GM12873 (cell line): ENCODE results near the gene SLC39A11.

ENCODE experiments used
- CTCF ChIP-seq: IDR thresholded peaks from 2 replicates; pipeline ENCODE4 v1.5.1; 2012; ENCODE audit warnings: low read depth, mild to moderate bottlenecking, moderate library complexity, low read length, control low read depth; ENCODE audit not compliant: insufficient read depth; ENCODE audit errors: missing control alignments

Gene SLC39A11

GRCh38 chr17:72955391-72956140, 136.9 kb downstream of the SLC39A11 start:
- TF ChIP-seq CTCF: no peak

DNA sequence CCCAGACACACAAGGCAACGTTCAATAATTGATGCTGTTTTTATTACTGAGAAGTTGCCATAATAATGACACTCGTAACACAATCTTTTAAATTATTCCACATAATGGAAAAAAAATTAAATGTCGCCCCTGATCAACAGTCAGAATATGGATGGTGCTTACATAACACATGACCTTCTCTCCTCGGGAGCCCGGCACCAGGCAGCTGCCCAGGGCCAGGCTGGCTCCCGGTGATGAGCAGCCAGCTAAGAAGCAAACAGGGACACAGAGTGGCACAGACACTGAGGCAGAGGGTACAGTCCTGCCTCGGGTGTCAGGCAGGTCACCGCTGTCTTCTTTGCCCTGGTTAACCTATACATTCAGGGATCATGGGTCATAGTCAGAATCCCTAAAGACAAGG, 137.9 kb downstream of the SLC39A11 start:
- no peak for TF ChIP-seq CTCF

- no peak for TF ChIP-seq CTCF
Observed at GRCh38 chr17:72953621-72954020, 138.9 kb downstream of the SLC39A11 start.

GRCh38 chr17:72952641-72953315, 139.7 kb downstream of the SLC39A11 start:
- TF ChIP-seq CTCF: no peak

GRCh38 chr17:72952220-72952619, 140.3 kb downstream of the SLC39A11 start:
- no peak for TF ChIP-seq CTCF

DNA sequence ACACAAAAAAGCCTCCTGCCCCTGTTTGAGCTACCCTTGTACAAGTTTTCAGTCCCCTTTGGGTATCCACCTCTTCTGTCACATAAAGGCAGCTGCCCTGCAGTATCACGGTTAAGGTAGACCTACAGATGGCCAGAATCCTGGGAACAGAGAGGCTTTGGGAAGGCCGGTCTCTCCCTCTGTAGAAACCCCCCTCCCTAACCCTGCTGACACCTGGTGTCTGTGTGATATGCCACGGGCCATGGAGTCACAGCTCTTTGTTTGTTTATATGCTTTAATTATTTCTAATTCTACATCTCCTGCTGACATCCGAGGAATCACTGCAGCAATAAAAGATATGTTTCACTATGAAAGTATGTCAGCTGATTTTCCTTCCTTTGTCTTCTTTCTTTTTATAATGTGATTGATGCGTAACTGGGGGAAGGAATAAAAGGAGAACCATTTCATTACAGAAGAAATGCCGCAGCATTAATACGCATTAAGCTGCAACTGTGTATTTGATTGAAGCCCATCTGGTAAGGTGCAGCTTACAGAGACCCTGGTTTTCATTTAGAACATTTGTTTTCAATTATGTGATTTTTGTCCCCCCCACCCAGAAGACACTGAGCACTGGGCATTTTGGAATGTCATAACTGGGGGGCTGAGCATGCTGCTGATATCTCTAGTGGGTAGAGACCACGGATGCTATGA, 142.1 kb downstream of the SLC39A11 start:
- no peak for TF ChIP-seq CTCF

DNA sequence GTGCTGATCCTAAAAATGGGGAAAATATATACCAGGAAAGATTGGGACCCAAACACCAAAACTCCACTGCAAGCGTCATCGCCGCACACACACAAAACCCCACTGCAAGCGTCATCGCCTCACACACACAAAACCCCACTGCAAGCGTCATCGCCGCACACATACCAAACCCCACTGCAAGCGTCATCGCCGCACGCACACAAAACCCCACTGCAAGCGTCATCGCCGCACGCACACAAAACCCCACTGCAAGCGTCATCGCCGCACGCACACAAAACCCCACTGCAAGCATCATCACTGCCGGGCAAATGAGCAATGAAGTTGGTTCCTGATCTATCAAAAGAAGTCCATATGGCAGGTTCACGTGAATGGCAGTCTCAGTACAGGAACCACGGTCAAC, 144.4 kb downstream of the SLC39A11 start:
- no peak for TF ChIP-seq CTCF
